SK-N-SH (cell line): Measurements from ENCODE around the gene GLE1. TPM values are rescaled to one million over a fixed set of nuclear protein-coding genes. Genes with fewer than 3 reads are reported as not detected.

Experiments used
- CTCF ChIA-PET: fragments of 300-600, 350-600 bp; formaldehyde crosslinking; extraction: SDS; loops from one replicate; lab custom pipeline; 2021; lab: Yijun Ruan, JAX
- POLR2A ChIA-PET: fragments of 350-600 bp; sonication (Branson Sonifier 250); formaldehyde crosslinking; extraction: SDS; loops from one replicate; lab custom pipeline; 2020; ENCODE audit warnings: antibody characterized with exemption, inconsistent platforms; lab: Yijun Ruan, JAX
- DNase-seq: peaks from one replicate; pipeline ENCODE4 v3.0.0; 2012
- H2AFZ ChIP-seq: fragments of 200-600 bp; sonication (generic); 2 replicates; pipeline ENCODE4 v1.8.1; 2016; ENCODE audit warnings: antibody characterized with exemption, mild to moderate bottlenecking, low read depth
- H3F3A ChIP-seq: fragments of 200-600 bp; sonication (generic); replicated peaks from 2 replicates; pipeline ENCODE3; 2016; ENCODE audit warnings: antibody characterized with exemption, mild to moderate bottlenecking; ENCODE audit not compliant: insufficient read depth
- H3K27ac ChIP-seq, 2 experiments: fragments of 200-500 bp in 1 of 2; fragments of 200-600 bp in 1 of 2; sonication (Bioruptor generic) in 1 of 2; sonication (generic), shearing (Covaris generic) in 1 of 2; 2 replicates each; pipeline versions ENCODE4 v1.5.1 to v1.6.1; 2014 to 2016; ENCODE audit warnings: low read depth in 2 of 2, inconsistent platforms in 1 of 2, low read length in 1 of 2, mild to moderate bottlenecking in 1 of 2, mixed read lengths in 1 of 2
- H3K27me3 ChIP-seq: fragments of 200-600 bp; sonication (generic), shearing (Covaris generic); 2 replicates; pipeline ENCODE4 v1.6.1; 2016; ENCODE audit warnings: mixed run types; ENCODE audit not compliant: insufficient read depth
- H3K36me3 ChIP-seq, 2 experiments: fragments of 200-500 bp in 1 of 2; fragments of 200-600 bp in 1 of 2; sonication (Bioruptor generic) in 1 of 2; sonication (generic) in 1 of 2; replicated peaks in 1 of 2; 2 replicates each; pipeline versions ENCODE3 to v1.5.1; 2014 to 2016; ENCODE audit warnings: low read length in 1 of 2, mild to moderate bottlenecking in 1 of 2; ENCODE audit not compliant: insufficient read depth in 2 of 2, control insufficient read depth in 1 of 2
- H3K4me1 ChIP-seq, 2 experiments: fragments of 200-500 bp in 1 of 2; fragments of 200-600 bp in 1 of 2; sonication (Bioruptor generic) in 1 of 2; sonication (generic), shearing (Covaris generic) in 1 of 2; 2 replicates each; pipeline versions ENCODE4 v1.5.1 to v1.6.1; 2014 to 2016; ENCODE audit warnings: low read depth in 1 of 2, low read length in 1 of 2, mixed run types in 1 of 2; ENCODE audit not compliant: insufficient read depth in 2 of 2, control insufficient read depth in 1 of 2
- H3K4me2 ChIP-seq: fragments of 200-600 bp; sonication (generic), shearing (Covaris generic); 2 replicates; pipeline ENCODE4 v1.6.1; 2017; ENCODE audit warnings: mixed run types
- H3K4me3 ChIP-seq, 2 experiments: fragments of 200-500 bp in 1 of 2; fragments of 200-600 bp in 1 of 2; sonication (Bioruptor generic) in 1 of 2; sonication (generic), shearing (Covaris generic) in 1 of 2; 2 replicates each; pipeline versions ENCODE4 v1.5.1 to v1.8.1; 2014 to 2016; ENCODE audit warnings: low read depth in 2 of 2, inconsistent platforms in 1 of 2, low read length in 1 of 2, mild to moderate bottlenecking in 1 of 2, mixed read lengths in 1 of 2, moderate library complexity in 1 of 2
- H3K79me2 ChIP-seq: fragments of 200-600 bp; sonication (generic); 2 replicates; pipeline ENCODE4 v1.8.1; 2017; ENCODE audit warnings: mild to moderate bottlenecking; ENCODE audit not compliant: insufficient read depth
- H3K9ac ChIP-seq: fragments of 200-600 bp; sonication (generic); 2 replicates; pipeline ENCODE4 v1.6.1; 2017; ENCODE audit warnings: mixed run types
- H3K9me2 ChIP-seq: fragments of 200-600 bp; sonication (generic); 2 replicates; pipeline ENCODE4 v1.6.1; 2017; ENCODE audit warnings: mixed run types
- H3K9me3 ChIP-seq: fragments of 200-600 bp; sonication (generic); 2 replicates; pipeline ENCODE4 v1.6.1; 2017; ENCODE audit warnings: mixed run types, mild to moderate bottlenecking, moderate library complexity
- H4K20me1 ChIP-seq: fragments of 200-600 bp; sonication (generic); 2 replicates; pipeline ENCODE4 v1.6.1; 2017; ENCODE audit warnings: mild to moderate bottlenecking, mixed run types; ENCODE audit not compliant: insufficient read depth
- CHD2 ChIP-seq: fragments of 150-350 bp; IDR thresholded peaks from 2 replicates; pipeline ENCODE4 v1.6.1; 2018; ENCODE audit warnings: low read length; ENCODE audit not compliant: partially characterized antibody
- EZH2phosphoT487 ChIP-seq: fragments of 200-600 bp; sonication (generic); IDR thresholded peaks from 2 replicates; pipeline ENCODE4 v1.6.1; 2017; ENCODE audit warnings: low read depth, mixed run types, mild to moderate bottlenecking, antibody characterized with exemption, moderate library complexity, borderline replicate concordance
- JUND ChIP-seq: IDR thresholded peaks from 2 replicates; pipeline ENCODE4 v1.4.0; 2012
- NFIC ChIP-seq: IDR thresholded peaks from 2 replicates; pipeline ENCODE4 v1.4.0; 2012; ENCODE audit warnings: borderline replicate concordance
- RFX5 ChIP-seq: IDR thresholded peaks from 2 replicates; pipeline ENCODE4 v1.6.1; 2012; ENCODE audit warnings: mild to moderate bottlenecking, improper control_type of control experiment, low read length
- SIN3A ChIP-seq: IDR thresholded peaks from 2 replicates; pipeline ENCODE4 v1.6.1; 2012; ENCODE audit warnings: low read depth, mild to moderate bottlenecking, low read length, moderate library complexity, borderline replicate concordance
- SMC3 ChIP-seq: IDR thresholded peaks from 2 replicates; pipeline ENCODE4 v1.6.1; 2012; ENCODE audit warnings: low read depth, low read length, improper control_type of control experiment
- TAF1 ChIP-seq: IDR thresholded peaks from 2 replicates; pipeline ENCODE4 v1.6.1; 2012; ENCODE audit warnings: low read depth, mild to moderate bottlenecking, low read length, moderate library complexity, borderline replicate concordance
- WGBS: methylation state at CpG from one replicate; pipeline ENCODE4 v1.1.6; 2017; ENCODE audit warnings: low lambda C conversion rate; 5-methylcytosine and 5-hydroxymethylcytosine counted together
- polyA plus RNA-seq, 3 experiments: library from polyadenylated mRNA; depleted of rRNA; stranded (reverse); fragments of >200 nt; gene quantifications; 2 replicates each; pipeline ENCODE4 v1.2.3, GENCODE V29; 2012
- TF ChIP-seq, protein P1 (sequence below): fragments of 200-600 bp; sonication (generic); IDR thresholded peaks from 2 replicates; pipeline ENCODE4 v1.6.1; 2017; ENCODE audit warnings: antibody characterized with exemption, mild to moderate bottlenecking, moderate library complexity
- TF ChIP-seq, protein P2 (sequence below): fragments of 150-350 bp; IDR thresholded peaks from 2 replicates; pipeline ENCODE4 v1.6.1; 2016; ENCODE audit warnings: mild to moderate bottlenecking, low read depth, low read length

Gene GLE1
- polyA plus RNA-seq, 1 of the 3 experiments (the other 2 are of a cell fraction): 13.8 TPM

DNA sequence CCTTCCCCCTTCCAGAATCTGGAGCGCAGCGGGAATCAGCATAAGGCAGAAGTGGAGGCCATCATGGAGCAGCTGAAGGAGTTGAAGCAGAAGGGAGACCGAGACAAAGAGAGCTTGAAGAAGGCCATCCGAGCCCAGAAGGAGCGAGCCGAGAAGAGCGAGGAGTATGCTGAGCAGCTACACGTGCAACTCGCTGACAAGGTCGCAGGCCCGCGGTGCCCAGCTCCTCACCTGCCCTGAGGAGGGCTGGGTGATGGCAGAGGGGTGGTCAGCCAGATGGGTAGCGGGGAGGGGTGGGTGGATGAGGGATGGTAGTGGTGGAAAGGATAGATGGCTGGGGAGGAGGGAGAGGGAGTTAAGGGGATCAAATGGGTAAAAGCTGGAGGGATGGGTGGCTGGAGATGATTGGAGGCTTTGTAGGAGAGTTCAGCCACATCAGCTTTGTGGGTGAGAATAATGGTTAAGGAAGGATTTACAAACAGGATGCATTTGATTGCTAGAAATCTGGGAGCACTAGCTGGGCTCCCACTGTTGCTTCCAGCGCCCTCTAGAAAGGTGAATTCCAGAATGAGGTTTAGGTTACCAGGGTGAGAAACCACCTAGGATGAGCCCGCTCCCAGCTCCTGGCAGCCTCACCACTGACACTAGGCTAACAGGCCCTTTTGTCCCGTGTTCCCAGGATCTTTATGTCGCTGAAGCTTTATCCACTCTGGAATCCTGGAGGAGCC, 19.7 kb upstream of the GLE1 start:
- no peaks in the 10 kb centered on the region for H3F3A ChIP-seq
- ChIA-PET CTCF (interaction anchor here (1.1 to 1.6 kb wide), 2 partner anchors 11 to 46 kb away, joined by 5 read pairs; no protein-coding TSS in a partner anchor), POLR2A (no interaction called here)
- H3K4me1 ChIP-seq: no peaks in the 10 kb centered on the region
- no peak for DNase-seq
- H3K9me2 ChIP-seq: no peaks in the 10 kb centered on the region
- no peaks in the 10 kb centered on the region for H3K27me3 ChIP-seq
- 89% methylated on average over 16 of the region's 17 CpGs for WGBS
- H3K9ac ChIP-seq: no peak overlapping the region
- H3K36me3 ChIP-seq: peaks cover 43 to 53% of the 10 kb centered on the region in 2 experiments
- no peak overlapping the region for H3K27ac ChIP-seq
- no peak overlapping the region for H3K4me2 ChIP-seq
- TF ChIP-seq JUND (no peak), EZH2phosphoT487 (no peak), TAF1 (no peak), NFIC (no peak), SIN3A (no peak), RFX5 (no peak), SMC3 (no peak)
- TF ChIP-seq, protein P1, sequence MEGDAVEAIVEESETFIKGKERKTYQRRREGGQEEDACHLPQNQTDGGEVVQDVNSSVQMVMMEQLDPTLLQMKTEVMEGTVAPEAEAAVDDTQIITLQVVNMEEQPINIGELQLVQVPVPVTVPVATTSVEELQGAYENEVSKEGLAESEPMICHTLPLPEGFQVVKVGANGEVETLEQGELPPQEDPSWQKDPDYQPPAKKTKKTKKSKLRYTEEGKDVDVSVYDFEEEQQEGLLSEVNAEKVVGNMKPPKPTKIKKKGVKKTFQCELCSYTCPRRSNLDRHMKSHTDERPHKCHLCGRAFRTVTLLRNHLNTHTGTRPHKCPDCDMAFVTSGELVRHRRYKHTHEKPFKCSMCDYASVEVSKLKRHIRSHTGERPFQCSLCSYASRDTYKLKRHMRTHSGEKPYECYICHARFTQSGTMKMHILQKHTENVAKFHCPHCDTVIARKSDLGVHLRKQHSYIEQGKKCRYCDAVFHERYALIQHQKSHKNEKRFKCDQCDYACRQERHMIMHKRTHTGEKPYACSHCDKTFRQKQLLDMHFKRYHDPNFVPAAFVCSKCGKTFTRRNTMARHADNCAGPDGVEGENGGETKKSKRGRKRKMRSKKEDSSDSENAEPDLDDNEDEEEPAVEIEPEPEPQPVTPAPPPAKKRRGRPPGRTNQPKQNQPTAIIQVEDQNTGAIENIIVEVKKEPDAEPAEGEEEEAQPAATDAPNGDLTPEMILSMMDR: no peak
- TF ChIP-seq, protein P2, sequence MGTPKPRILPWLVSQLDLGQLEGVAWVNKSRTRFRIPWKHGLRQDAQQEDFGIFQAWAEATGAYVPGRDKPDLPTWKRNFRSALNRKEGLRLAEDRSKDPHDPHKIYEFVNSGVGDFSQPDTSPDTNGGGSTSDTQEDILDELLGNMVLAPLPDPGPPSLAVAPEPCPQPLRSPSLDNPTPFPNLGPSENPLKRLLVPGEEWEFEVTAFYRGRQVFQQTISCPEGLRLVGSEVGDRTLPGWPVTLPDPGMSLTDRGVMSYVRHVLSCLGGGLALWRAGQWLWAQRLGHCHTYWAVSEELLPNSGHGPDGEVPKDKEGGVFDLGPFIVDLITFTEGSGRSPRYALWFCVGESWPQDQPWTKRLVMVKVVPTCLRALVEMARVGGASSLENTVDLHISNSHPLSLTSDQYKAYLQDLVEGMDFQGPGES: no peak
- no peaks in the 10 kb centered on the region for H3K9me3 ChIP-seq
- no peak overlapping the region for H2AFZ ChIP-seq
- no peaks in the 10 kb centered on the region for H4K20me1 ChIP-seq
- no peaks in the 10 kb centered on the region for H3K79me2 ChIP-seq
- no peak overlapping the region for H3K4me3 ChIP-seq

DNA sequence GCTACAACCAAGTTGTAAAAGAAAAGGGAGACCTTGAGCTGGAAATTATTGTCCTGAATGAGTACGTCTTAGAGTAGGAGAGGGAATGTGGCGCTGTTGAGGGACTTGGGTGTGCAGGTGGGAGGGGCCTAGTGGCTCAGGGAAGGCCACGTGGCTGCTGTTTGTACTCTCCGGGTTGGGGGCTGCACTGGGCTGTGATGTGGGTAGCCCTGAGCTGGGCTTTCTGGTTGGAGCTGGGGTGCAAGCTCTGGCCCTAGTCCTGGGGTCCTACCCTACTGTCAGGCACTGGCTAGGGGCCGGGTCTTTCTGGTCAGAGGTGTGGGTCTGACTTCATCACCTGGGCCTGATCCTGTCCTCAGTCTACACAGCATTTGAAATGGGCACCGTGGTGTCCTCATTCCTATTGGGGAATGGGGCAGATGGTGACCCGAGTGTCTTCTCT, 19.1 kb upstream of the GLE1 start:
- Histone ChIP-seq H3K4me1 (no peaks in the 10 kb centered on the region), H3K27me3 (no peaks in the 10 kb centered on the region), H3K79me2 (no peaks in the 10 kb centered on the region), H3F3A (no peaks in the 10 kb centered on the region), H3K27ac (no peak overlapping the region), H3K9me2 (no peaks in the 10 kb centered on the region), H2AFZ (no peak overlapping the region), H3K4me2 (no peak overlapping the region), H3K4me3 (no peak overlapping the region), H3K9me3 (no peaks in the 10 kb centered on the region), H3K9ac (no peak overlapping the region), H4K20me1 (no peaks in the 10 kb centered on the region), H3K36me3 (peaks cover 39 to 54% of the 10 kb centered on the region in 2 experiments)
- CTCF ChIA-PET: interaction anchor here (0.9 to 1.6 kb wide), 3 partner anchors 11 to 123 kb away, joined by 3 to 5 read pairs (median 5); no protein-coding TSS in a partner anchor
- no peak for DNase-seq
- WGBS: 76% methylated on average over 3 of the region's 7 CpGs
- POLR2A ChIA-PET: no interaction called here
- TF ChIP-seq TAF1 (no peak), CHD2 (no peak), JUND (no peak)
